MCF 10A (cell line): ENCODE results near the gene EHBP1. TPM values are rescaled to one million over a fixed set of nuclear protein-coding genes. Genes with fewer than 3 reads are reported as not detected.

Source experiments
- BruUV-seq: library from RNA; stranded (reverse); fragments of 400-500 nt; replicated peaks from 2 replicates; lab custom pipeline; 2021; lab: Mats Ljungman, UMichigan
- CTCF ChIA-PET: fragments of 300-600 bp; sonication (Branson Sonifier 250); formaldehyde crosslinking; extraction: SDS; loops from one replicate; lab custom pipeline; 2021; ENCODE audit warnings: antibody characterized with exemption, inconsistent platforms; lab: Yijun Ruan, JAX
- POLR2A ChIA-PET: fragments of 300-600, 350-650 bp; sonication (Branson Sonifier 250); formaldehyde crosslinking; extraction: SDS; loops from one replicate; lab custom pipeline; 2020; ENCODE audit warnings: antibody characterized with exemption, inconsistent platforms; lab: Yijun Ruan, JAX
- DNase-seq: peaks from one replicate; pipeline ENCODE4 v3.0.0-alpha.2; 2018; ENCODE audit not compliant: unreplicated experiment
- H3K27ac Mint-ChIP-seq: one replicate; pipeline ENCODE4 v1.8.0; 2022; ENCODE audit warnings: mild to moderate bottlenecking, low read depth, mixed read lengths; ENCODE audit not compliant: unreplicated experiment
- H3K27me3 Mint-ChIP-seq: one replicate; pipeline ENCODE4 v1.8.0; 2022; ENCODE audit warnings: mixed read lengths; ENCODE audit not compliant: insufficient read depth, unreplicated experiment
- H3K36me3 Mint-ChIP-seq: one replicate; pipeline ENCODE4 v1.8.0; 2022; ENCODE audit warnings: mild to moderate bottlenecking, moderate library complexity, mixed read lengths; ENCODE audit not compliant: insufficient read depth, unreplicated experiment
- H3K4me1 Mint-ChIP-seq: one replicate; pipeline ENCODE4 v1.8.0; 2022; ENCODE audit warnings: mixed read lengths; ENCODE audit not compliant: insufficient read depth, unreplicated experiment
- H3K4me3 Mint-ChIP-seq: one replicate; pipeline ENCODE4 v1.8.0; 2022; ENCODE audit warnings: mild to moderate bottlenecking, moderate library complexity, mixed read lengths; ENCODE audit not compliant: unreplicated experiment
- H3K9me3 Mint-ChIP-seq: one replicate; pipeline ENCODE4 v1.8.0; 2022; ENCODE audit warnings: mixed read lengths; ENCODE audit not compliant: unreplicated experiment
- intact Hi-C: fragments of 100-400 bp; cut with micrococcal nuclease; formaldehyde crosslinking; loops from 2 replicates; pipeline ENCODE4 v1.14.1; 2022
- total RNA-seq: library from RNA; stranded (reverse); gene quantifications from 2 replicates; pipeline ENCODE4 v1.2.3, GENCODE V29; 2022
- TF ChIP-seq, protein P1 (sequence below): fragments of 200-600 bp; IDR thresholded peaks from one replicate; pipeline ENCODE4 v1.8.0; 2022; ENCODE audit warnings: antibody characterized with exemption, mild to moderate bottlenecking; ENCODE audit not compliant: unreplicated experiment

EHBP1 gene
- total RNA-seq, 1 experiment from 2014 or later: 81.2 TPM

DNA sequence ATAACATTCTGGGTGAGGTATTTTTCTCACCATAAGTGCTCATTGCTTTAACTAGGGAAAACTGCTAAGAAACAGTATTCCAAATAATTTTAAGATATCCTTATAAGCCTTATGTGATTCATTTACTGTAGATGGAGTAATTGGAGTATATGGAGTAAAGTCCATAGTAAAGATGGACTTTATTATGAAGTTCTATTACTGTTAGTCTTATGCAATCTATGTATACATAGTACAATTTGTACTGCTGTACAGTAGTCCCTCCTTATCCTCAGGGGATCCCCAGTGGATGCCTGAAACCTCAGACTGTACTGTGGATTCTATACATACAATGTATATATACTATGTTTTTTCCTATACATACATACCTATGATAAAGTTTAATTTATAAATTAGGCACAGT is 304.0 kb downstream of the EHBP1 start:
- TF ChIP-seq, protein P1, sequence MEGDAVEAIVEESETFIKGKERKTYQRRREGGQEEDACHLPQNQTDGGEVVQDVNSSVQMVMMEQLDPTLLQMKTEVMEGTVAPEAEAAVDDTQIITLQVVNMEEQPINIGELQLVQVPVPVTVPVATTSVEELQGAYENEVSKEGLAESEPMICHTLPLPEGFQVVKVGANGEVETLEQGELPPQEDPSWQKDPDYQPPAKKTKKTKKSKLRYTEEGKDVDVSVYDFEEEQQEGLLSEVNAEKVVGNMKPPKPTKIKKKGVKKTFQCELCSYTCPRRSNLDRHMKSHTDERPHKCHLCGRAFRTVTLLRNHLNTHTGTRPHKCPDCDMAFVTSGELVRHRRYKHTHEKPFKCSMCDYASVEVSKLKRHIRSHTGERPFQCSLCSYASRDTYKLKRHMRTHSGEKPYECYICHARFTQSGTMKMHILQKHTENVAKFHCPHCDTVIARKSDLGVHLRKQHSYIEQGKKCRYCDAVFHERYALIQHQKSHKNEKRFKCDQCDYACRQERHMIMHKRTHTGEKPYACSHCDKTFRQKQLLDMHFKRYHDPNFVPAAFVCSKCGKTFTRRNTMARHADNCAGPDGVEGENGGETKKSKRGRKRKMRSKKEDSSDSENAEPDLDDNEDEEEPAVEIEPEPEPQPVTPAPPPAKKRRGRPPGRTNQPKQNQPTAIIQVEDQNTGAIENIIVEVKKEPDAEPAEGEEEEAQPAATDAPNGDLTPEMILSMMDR: no peak
- no peaks in the 10 kb centered on the region for H3K27me3 Mint-ChIP-seq
- DNase-seq: peak; percentile 34
- no TSS peak for BruUV-seq
- intact Hi-C loops: no loop called here
- H3K4me1 Mint-ChIP-seq: no peaks in the 10 kb centered on the region
- H3K4me3 Mint-ChIP-seq: no peak overlapping the region
- ChIA-PET CTCF (interaction anchor here (0.8 kb wide), 1 partner anchor 22 kb away, joined by 3 read pairs; no protein-coding TSS in a partner anchor), POLR2A (interaction anchor here (1.4 kb wide), 1 partner anchor 9 kb away, joined by 4 read pairs; no protein-coding TSS in a partner anchor)
- H3K27ac Mint-ChIP-seq: peak overlapping the region; percentile 13
- peaks cover 12% of the 10 kb centered on the region for H3K36me3 Mint-ChIP-seq
- H3K9me3 Mint-ChIP-seq: no peaks in the 10 kb centered on the region

DNA sequence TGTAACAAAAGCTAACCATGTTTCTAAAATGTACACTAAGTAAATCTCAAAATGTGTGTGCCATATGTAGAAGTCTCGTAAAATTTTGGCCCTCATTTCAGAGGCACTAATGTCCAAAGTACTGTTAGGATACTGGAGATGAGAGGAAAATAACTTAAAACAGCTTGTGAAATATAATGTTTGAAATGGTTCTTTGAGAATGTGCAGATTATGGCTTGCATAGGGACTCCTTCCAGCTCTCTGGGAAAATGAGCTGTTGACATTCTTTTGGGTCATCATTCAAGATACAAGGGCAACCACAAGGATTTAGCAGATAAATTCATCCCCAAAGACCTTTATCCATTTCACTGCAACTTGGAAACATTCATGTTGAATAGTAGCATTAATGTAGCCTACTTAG is 307.0 kb downstream of the EHBP1 start:
- intact Hi-C loops: no loop called here

DNA sequence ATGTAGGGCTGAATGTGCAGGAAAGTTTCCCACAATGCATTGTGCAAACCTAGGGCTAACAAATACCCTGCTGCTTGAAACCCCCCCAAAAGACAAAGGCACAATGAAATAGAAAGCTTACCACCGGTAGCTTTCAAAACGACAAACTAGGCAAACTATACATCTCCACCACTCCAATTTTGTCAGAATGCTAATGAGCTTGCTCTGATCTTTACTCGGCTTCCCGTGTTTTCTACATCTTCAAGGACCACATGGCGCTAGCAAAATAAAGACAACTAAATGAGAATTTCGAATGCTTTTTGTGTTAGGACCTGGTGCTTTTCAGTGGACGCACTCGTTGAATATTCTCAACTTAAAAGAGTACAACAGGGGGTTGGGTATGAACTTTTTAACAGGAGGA is 307.9 kb downstream of the EHBP1 start:
- intact Hi-C loops: no loop called here
- no peak for DNase-seq
- ChIA-PET POLR2A (interaction anchor here (0.5 kb wide), 1 partner anchor 24 kb away, joined by 4 read pairs; no protein-coding TSS in a partner anchor), CTCF (interaction anchor here (1.1 to 3.8 kb wide), 2 partner anchors 11 to 226 kb away, joined by 3 to 24 read pairs; no protein-coding TSS in a partner anchor)
- Mint-ChIP-seq H3K9me3 (no peaks in the 10 kb centered on the region), H3K4me1 (no peaks in the 10 kb centered on the region), H3K27ac (no peak overlapping the region), H3K36me3 (peaks cover 17% of the 10 kb centered on the region), H3K4me3 (no peak overlapping the region), H3K27me3 (no peaks in the 10 kb centered on the region)
- TF ChIP-seq, protein P1: no peak
- no TSS peak for BruUV-seq

More for the DNA sequence above, 307.0 kb downstream of the EHBP1 start:
- TF ChIP-seq, protein P1: no peak
- BruUV-seq: no TSS peak
- Mint-ChIP-seq H3K27me3 (no peaks in the 10 kb centered on the region), H3K27ac (no peak overlapping the region), H3K4me1 (no peaks in the 10 kb centered on the region), H3K36me3 (peaks cover 17% of the 10 kb centered on the region), H3K9me3 (no peaks in the 10 kb centered on the region), H3K4me3 (no peak overlapping the region)
- DNase-seq: no peak
- ChIA-PET CTCF (interaction anchor here (0.6 to 3.8 kb wide), 6 partner anchors 11 to 1038 kb away, joined by 3 to 24 read pairs (median 3); no protein-coding TSS in a partner anchor), POLR2A (interaction anchor here (1.1 kb wide), 1 partner anchor 9 kb away, joined by 4 read pairs; no protein-coding TSS in a partner anchor)

DNA sequence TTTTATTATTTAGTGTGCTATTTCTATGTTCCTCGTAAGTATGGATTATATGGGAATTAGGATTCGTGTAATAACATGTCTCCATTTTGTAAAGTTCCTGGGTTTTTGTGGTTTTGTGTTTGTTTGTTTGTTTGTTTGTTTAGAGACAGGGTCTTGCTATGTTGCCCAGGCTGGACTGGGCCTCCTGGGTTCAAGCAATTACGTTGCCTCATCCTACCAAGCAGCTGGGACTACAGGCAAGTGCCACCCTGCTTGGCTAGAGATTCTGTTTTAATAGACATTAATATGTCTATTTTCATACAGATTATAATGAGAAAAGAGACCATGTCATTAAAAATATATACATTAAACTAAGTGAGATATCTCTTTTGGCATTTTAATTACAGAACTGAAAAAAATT is 309.9 kb downstream of the EHBP1 start:
- TF ChIP-seq, protein P1: no peak
- no TSS peak for BruUV-seq
- Mint-ChIP-seq H3K4me3 (no peak overlapping the region), H3K36me3 (peaks cover 21% of the 10 kb centered on the region), H3K4me1 (no peaks in the 10 kb centered on the region), H3K27ac (no peak overlapping the region), H3K27me3 (no peaks in the 10 kb centered on the region), H3K9me3 (no peaks in the 10 kb centered on the region)
- POLR2A ChIA-PET: no interaction called here
- intact Hi-C loops: no loop called here
- CTCF ChIA-PET: interaction anchor here (0.6 to 3.8 kb wide), 3 partner anchors 9 to 29 kb away, joined by 3 to 24 read pairs (median 3); no protein-coding TSS in a partner anchor
- no peak for DNase-seq
